Coronary artery (tissue), 2 donors: ENCODE data around the gene MYADML2.
A peak's percentile ranks its signal among the peaks of the same experiment; 100 is the strongest.

Experiments used
- DNase-seq: peaks from one replicate; pipeline ENCODE4 v3.0.0-alpha.2; 2017; ENCODE audit warnings: low spot score
- H3K27ac ChIP-seq, 2 donors: fragments of 200-600 bp; sonication (generic); one replicate each; pipeline ENCODE4 v1.5.1; 2016 to 2019
- H3K4me3 ChIP-seq: fragments of 200-600 bp; sonication (generic); 2 replicates; pipeline ENCODE4 v1.5.1; 2016; ENCODE audit warnings: mild to moderate bottlenecking, moderate library complexity
- CTCF ChIP-seq: fragments of 200-600 bp; sonication (generic); IDR thresholded peaks from one replicate; pipeline ENCODE4 v1.5.1; 2019; ENCODE audit warnings: antibody characterized with exemption

MYADML2 gene

DNA sequence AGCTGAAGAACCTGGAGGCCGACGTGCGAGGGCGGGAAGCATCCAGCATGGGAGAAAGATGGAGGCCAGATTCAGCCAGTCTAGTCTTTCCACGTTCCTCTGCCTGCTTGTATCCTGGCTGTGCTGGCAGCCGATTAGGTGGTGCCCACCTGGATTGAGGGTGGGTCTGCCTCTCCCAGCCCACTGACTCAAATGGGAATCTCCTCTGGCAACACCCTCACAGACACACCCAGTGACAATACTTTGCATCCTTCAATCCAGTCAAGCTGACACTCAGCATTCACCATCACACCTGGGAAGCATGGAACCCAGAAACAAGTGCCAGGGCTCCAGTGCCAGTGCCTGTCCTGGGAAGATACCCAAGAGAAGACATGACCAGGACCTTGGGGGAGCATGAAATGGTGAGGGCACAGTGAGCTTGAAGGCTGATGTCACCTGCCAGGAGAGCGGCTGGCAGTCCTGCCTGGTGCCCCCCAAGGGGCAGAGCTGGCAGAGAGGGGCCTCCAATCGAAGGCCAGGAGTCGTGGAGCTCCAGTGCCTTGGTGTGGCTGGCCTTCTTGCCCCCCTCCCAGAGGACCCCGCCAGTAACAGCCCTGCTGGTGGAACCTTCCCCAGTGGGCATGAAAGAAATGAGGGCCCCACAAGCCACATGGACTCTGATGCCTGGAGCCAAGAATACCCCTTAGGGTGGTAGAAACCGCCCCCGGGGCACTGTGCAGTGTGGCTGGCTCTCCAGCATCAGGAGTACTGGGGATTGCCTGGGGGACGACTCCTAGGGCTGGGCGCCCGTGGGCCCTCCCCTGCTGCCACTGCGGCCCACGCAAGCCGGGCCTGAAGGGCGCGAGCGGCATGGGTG is 45.6 kb downstream of the MYADML2 start:
- Histone ChIP-seq H3K27ac (peak overlapping the region in 1 of 2 donors; percentile 40), H3K4me3 (peak overlapping the region; percentile 74)
- DNase-seq: no peak
- TF ChIP-seq CTCF: no peak

- no peak for DNase-seq
- H3K27ac ChIP-seq: no peak overlapping the region
- no peak overlapping the region for H3K4me3 ChIP-seq
- no peak for TF ChIP-seq CTCF
Measured at GRCh38 chr17:81900181-81900820, 46.7 kb downstream of the MYADML2 start.

DNA sequence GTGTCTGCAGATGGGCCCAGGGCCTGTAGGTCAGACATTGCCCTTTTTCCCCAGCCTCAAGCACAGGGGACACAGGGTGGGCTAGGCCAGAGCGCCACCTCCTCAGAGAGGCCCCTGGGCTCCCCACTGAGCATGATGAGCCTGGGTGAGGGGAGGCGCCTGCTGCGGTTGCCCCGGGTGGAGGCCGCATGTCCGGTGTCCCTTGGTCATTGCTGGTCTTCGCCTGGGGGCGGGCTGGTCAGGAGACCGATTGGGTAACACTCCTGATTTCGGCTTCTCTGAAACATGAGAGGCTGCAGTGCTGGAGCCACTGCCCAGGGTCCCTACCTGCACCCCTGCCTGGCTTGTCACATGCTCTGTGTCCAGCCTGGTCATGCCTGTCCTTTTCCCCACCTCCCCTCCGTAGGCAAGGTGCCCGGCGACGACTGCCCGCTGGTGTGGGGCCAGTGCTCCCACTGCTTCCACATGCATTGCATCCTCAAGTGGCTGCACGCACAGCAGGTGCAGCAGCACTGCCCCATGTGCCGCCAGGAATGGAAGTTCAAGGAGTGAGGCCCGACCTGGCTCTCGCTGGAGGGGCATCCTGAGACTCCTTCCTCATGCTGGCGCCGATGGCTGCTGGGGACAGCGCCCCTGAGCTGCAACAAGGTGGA is 47.4 kb downstream of the MYADML2 start:
- Histone ChIP-seq H3K27ac (no peak overlapping the region), H3K4me3 (no peak overlapping the region)
- DNase-seq: no peak
- TF ChIP-seq CTCF: no peak

GRCh38 chr17:81898885-81899284 is 48.1 kb downstream of the MYADML2 start:
- TF ChIP-seq CTCF: no peak
- Histone ChIP-seq H3K27ac (no peak overlapping the region), H3K4me3 (no peak overlapping the region)
- no peak for DNase-seq

DNA sequence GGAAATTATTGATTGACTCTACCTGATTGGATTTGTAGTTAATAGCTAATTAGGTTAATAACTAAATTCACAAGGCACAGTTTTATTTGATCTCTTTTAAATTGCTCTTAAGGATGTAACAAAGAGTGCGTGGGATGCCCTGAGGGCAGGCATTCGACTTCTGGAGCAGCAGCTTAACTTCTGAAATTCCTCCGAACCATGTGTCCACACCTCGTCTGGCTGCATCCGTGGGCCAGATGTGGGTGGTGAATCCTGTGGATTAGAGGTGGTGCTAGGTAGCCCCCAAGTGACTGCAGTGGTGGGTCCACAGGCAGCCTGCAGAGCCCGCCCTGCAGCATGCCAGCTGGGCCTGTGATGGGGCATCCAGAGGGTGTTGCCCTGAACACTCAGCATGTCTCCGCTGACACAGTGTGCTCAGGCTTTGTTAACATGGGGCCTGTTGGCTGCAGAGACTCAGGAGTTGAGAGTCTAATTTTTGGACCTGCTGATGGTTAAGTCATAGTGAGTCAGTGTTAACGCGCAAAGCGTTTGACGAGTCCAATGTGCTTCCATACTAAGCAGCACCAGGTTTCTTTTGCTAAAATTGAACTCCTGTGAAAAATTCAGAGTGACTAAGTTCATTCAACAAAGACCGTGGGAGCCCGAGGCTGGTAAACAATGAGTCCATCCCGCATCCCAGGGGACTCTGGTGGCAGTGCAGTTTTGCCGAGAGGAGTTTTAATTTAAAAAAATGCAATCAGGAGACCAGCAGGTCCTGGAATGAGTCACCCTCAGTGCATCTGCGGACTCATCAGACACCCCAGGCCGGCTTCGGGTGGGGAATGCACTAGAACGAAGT is 48.8 kb downstream of the MYADML2 start:
- Histone ChIP-seq H3K4me3 (no peak overlapping the region), H3K27ac (no peak overlapping the region)
- TF ChIP-seq CTCF: no peak
- DNase-seq: no peak

DNA sequence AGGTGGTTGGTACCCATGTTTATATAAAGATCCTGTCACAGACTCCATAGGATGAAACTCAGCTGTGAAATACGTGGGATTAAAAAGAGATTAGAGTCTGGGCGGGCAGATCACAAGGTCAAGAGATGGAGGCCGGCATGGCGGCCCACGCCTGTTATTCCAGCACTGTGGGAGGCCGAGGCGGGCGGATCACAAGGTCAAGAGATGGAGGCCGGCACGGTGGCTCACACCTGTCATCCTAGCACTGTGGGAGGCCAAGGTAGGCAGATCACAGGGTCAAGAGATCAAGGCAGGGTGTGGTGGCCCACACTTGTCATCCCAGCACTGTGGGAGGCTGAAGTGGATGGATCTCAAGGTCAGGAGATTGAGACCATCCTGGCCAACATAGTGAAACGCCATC is 51.6 kb downstream of the MYADML2 start:
- no peak for DNase-seq
- Histone ChIP-seq H3K4me3 (no peak overlapping the region), H3K27ac (no peak overlapping the region)
- TF ChIP-seq CTCF: no peak
